Bone marrow (tissue), 2 donors: Measurements from ENCODE around the gene ZNF385A.
A peak's percentile ranks its signal among the peaks of the same experiment; 100 is the strongest.

Source experiments
- DNase-seq, 2 donors: peaks; one replicate each; lab custom pipeline; 2025; lab: John Stamatoyannopoulos, UW

The ZNF385A gene

DNA sequence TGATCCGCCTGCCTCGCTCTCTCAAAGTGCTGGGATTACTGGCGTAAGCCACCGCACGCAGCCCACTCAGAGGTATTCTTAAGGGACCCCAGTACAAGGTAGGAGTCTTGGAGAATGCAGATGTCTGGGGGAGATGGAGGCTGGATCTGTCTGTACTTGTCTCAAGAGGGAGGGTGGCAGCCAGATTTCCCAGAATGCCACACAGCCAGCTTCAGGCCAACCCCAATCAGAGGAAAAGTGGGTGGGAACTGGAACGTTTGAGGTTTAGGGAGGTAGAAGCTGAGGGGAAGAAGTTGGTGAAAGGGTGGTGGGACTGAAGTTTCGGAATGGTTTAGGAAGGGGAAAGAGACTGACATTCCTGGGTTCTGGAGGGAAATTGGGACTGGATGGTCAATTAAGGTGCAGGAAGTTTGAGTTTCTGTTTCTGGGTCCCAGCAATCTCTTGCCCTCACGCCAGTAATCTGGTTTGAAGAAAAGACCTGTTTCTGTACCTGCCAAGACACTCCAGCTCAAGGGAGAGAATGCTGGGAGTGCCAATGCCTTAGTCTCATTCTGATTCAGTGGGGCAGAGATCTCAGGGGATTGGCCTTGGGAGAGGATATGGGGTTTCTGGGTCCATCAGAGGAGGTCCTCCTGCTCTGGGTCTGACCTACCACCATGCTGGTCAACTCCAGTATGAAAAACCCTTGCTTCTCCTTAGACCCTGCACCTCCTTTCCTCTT lies 8.1 kb upstream of the ZNF385A start:
- DNase-seq, result no peak

DNA sequence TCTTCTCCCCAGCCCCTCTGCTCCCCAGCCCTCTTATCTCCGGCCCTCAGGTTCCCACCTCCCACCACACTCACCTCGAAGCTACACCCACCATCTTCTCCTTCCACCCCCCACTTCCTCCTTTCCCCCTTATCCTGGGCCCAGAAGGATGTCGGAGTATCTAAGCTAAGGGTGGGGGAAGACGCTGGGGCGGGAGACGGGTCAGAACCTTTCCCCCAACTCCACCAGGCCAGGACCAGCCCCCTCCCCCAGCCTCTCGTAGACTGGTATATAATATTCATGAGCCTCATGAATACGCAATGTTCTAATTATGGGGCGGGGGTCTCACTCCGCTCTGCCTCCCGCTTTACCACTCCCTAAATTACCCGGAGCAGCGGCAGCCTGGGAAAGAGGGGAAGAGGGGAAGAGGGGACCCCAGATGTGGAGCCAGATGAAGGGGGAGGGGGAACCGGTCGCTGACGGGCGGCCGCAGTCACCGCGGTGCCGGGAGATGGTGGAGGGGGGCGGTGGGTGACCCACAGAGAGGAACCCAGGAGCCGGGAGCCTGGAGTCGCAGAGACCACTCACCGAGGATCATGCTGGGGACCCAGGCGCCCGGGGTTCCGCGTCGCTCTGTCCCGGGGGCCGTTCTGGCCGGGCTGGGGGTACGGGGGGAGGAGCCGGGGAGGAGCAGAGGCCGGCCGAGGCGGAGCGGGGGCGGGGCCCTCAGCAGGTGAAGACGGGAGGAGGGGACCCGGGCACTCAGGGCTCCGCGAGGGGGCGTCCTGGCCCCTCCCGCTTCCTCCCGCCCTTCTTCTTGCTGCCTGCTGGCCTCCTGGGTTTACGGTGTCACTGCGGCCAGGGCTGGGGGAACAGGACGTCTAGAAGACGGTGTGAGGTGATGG lies 6.4 kb upstream of the ZNF385A start:
- DNase-seq, result no peak

DNA sequence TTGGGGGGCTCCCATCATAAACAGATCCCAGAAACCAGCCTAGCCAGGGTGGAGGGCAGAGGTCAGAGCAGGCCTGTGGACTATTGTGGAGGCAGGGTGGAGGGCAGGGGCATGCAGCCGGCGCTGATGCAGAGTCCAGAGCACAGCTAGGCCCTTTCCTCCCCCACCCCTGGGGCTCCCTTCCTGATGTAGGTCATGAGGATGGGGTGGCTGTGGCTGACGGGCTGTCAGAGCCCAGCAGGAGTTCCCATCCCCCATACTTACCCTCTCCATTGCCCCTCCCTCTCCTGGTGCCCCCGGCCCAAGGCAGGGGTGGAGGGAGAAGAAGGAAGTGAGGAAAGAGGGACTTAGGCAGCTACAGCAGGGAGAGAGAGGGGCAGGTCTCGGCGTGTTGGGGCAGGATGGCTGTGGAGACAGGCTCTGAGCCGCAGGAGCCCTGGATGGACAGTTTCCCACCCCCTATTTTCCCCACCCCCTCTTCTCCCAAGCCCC lies 5.7 kb upstream of the ZNF385A start:
- DNase-seq, result no peak

DNA sequence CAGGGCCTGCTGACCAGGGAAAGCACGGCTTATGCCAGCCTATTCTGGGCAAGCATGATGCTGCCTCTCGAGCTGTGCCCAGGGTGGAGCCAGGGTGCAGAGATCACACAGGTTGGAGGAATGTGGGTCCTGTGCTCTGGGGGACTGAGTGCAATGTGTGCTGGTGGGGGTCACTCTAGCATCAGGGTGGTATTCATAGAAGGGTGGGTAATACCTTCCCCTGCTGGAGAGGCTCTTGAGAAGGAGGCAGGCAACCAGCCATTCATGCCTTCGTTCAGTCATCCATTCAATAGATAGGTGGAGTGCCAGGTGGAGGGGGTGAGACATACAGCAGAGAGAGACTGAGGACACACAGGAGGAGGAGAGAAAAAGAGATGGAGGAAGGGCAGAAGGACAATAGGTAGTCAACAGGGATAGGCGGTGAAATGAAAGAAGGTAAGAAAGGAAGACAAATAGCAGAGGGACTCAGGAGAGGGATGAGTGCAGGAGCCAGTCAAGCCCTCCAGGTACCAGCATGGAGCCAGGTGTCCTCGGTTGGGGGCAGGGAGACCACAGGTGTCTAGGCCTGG lies 5.2 kb upstream of the ZNF385A start:
- no peak for DNase-seq

DNA sequence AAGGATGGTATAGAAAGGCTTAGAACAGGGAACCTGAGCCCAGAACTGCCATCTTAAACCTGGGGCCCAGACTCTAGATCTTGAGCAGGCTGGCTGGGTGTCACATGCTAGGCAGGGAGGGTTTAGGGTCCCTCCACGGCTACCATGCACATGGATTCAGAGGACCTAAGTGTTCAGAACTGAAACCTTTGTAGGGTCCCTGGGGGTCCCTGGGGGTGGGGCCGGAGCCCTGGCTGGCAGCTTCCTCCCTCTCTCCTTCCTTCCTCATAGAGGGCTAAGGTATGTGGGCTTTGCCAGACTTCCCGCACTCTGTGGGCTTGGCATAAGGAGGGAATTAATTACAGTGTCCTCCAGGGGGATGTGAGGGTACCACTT lies 4.6 kb upstream of the ZNF385A start:
- no peak for DNase-seq

DNA sequence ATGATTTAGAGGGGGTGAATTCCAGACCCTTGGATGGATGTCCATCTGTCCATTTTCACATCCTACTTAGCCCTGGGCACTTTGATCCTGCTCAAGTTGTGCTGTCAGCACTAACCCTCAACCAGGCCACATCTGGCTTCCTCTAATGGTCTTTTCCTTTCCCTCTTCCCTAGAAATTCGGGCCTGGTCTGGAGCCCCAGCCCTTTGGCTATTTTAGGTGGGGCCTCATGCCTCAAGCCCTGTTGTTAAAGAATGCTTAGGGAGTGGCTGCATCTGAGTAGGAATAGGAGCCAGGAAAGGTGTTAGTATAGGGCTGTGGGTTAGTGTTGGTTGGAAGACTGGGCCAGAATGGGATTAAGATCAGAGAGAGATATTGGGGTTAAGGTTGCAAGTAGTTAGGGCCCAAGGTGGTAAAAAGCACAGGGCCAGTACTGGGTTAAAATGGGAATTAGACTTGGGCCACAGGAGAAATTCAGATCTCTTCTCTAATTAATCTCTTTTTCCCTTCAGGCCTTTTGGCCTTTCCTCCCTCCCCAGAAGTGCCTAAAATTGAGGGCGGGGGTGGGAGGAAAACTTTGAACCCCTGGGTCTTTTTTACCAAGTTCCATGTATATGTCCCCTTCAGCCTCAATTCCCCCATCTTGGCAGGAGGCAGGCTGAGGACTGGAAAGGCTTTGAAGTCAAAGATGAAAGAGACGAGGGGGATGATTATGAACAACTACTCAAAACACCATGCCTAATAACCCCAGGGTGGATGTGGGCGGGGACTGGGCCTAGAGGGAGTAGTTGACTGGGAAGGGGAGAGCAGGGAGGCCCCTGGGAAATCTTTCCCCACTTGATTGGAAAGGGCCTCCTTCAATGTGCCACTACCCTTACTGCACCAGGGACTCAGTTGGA lies 4.0 kb upstream of the ZNF385A start:
- DNase-seq, result no peak

DNA sequence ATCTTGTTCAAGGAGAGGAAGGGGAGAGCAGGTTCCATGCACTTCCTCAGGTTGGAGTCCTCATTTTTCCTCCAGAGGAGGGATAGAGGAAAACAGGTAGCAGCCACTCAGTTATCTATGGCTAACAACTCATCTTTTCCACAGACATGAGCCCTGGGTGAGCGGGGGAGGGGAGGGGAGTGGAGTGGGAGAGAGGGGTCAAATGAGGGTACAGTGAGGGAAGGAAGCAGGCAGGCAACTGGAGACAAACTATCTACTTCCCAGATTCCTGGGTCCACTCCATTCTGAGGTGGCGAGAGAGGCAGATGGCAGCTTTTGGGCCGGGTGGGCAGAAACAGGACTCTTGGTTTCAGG lies 2.6 kb upstream of the ZNF385A start:
- DNase-seq, result no peak

DNA sequence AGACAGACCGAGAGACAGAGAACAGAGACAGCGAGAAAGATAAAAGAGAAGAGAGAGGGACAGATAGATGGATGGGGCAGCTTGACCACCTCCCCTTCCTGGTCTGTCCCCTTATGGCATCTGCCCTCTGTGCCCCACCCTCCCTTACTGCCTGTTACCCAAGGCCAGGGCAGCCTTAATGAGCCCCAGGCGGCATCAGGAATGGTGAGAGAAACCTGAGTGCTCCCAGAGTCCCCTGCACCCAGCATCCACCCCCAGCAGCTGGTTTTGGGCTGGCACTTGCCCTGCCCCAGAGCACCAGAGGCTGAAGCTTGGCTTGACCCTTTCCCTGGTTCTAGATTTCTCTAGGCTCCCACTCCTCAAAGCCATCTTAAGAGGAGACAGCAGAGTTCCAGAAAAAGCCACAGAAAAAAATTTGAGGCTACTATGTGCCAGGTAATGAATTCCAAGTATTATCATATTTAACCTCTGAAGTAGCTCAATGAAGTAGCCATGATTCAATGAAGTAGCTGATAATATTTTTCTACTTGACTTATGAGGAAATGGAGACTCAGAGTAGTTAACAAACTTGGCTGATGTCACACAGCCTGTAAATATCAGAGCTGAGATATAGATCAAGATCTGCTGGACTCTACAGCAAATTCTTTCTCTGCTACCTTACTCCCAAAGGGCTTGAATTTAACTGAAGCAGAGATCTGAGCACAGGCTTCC lies 2.0 kb upstream of the ZNF385A start:
- DNase-seq, result no peak

DNA sequence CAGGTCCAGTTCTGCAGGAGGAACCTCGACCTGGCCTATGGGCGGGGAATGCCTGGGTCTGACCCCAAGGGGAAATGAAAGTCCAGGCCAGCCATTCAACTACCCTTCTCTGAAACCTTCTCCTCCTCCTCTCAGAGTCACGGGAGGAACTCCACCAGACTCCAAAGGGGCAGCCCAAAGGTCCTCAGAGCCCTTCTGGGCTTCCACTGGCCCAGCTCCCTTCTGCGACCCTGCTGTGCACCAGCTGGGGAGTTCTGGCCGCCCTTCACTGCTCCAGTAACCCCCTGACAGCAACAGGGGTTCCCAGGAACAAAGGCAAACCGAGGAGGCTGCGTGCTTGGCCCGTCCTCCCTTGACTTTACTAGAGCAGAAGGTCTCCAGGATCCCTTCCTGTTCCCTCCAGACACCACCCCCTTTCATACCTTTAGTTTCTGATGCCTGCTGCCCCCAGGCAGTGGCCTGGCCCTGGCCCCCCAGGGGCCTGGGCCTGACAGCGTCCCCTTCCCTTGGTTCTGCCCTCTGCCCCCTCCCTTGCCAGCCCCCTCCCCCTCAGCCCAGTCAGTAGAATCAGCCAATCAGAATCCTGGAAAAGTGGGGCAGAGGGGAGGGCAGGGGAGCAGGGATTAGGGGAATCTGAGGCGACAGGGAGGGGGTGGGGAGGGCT lies 850 bp upstream of the ZNF385A start:
- DNase-seq, result peak in 1 of 2 donors; percentile 31

DNA sequence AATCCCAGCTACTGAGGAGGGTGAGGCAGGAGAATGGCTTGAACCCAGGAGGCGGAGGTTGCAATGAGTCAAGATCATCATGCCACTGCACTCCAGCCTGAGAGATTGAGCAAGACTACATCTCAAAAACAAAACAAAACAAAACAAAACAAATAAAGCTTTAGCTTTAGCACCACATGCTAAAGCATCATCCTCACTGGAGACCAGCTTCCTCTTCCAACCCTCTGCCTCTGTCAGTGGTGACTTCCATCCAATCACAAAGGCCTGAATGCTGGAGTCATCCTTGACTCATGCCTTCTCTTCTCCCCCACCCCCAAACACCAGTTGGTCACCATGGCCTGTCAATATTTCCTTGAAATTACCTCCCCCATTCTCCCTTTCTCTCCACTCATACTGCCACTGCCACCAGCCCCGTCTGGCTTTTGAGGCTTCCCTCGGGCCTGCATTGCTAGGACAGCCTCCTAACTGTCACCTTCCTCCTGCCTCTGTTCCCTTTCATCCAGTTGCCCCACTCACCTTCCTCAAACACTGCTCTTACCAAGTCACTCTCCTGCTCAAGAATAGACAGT lies 1.4 kb downstream of the ZNF385A start:
- DNase-seq, result peak; percentile 32 to 57

DNA sequence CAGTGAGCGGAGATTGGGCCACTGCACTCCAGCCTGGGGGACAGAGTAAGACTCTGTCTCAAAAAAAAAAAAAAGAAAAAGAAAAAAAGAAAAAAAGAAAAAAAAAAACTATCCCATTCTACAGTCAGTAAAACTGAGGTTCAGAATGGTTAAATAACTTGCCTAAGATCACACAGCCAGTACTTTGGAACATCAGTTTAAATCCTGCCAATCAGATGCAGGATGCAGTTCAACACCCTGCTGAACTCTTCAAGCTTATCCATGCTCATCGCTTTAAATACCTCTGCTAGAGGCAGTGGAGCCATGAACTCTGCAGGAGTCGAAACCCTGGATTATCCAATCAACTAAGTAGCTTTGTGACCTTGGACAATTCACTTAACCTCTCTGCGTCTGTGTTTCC lies 3.4 kb downstream of the ZNF385A start:
- DNase-seq, result no peak

DNA sequence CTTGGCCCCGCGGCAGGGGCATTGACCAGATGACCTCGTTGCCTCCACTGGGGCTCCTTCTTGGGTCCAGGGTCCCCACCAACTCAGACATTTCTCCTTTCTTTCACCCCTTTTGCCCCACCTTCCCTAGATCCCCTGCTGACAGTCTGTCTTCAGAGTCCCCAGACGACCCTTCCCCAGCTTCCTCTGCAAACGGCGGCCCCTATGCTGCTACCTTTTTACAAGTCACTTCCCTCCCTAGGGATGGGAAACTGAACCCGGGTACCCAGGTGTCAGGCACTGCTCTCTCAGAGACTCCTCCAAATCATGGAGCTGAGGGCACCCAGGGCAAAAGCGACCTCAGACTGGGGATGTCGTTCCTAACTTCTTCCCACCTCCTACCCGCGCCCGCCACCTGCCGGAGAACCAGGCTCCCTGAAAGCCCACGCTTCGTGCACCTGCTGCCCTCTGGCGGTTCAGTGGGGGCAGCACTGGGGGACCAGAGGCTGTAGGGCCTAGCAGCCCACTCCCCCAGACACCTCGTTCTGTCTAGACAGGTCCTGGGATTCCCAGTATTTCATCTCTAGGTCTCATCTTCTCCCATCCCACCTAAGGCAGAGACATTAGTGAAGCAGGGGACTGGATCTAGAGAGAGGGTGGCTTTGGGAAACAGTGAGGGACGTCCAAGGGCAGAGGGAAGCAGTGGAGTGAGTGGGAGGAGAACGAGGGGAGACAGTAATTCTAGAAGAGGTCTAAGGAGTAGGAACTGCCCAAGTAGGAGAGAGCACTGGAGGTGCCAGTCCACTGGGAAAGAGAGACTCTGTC lies 4.9 kb downstream of the ZNF385A start:
- DNase-seq, result peak; percentile 68 to 76

DNA sequence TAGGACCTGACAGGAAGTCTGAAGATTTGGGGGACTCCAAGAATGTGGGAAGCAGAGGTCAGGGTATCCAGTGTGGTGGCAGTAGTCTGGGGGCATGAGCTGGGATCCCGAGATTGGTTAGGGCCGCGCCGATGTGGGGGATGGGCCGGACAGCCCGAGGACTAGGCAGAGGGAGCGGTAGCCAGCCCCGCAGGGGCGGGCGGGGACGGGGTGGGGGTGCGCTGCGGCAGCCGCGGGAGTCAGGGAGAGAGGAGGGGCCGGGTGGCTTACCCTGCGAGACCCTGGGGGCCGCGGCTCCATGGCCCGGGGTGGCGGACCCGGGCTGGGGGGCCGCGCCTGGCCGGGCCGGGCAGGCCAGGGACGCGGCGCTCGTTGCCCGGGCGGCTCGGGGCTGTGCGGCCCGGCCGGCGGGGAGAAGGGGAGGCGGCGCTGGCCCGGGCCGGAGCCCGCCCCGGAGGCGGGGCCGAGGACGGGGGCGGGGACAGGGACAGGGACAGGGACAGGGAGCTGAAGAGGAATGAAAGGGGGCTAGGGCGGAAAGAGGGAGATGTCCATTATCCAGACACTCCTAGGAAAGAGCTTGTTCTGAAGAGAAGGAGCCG lies 5.6 kb downstream of the ZNF385A start:
- DNase-seq, result no peak

DNA sequence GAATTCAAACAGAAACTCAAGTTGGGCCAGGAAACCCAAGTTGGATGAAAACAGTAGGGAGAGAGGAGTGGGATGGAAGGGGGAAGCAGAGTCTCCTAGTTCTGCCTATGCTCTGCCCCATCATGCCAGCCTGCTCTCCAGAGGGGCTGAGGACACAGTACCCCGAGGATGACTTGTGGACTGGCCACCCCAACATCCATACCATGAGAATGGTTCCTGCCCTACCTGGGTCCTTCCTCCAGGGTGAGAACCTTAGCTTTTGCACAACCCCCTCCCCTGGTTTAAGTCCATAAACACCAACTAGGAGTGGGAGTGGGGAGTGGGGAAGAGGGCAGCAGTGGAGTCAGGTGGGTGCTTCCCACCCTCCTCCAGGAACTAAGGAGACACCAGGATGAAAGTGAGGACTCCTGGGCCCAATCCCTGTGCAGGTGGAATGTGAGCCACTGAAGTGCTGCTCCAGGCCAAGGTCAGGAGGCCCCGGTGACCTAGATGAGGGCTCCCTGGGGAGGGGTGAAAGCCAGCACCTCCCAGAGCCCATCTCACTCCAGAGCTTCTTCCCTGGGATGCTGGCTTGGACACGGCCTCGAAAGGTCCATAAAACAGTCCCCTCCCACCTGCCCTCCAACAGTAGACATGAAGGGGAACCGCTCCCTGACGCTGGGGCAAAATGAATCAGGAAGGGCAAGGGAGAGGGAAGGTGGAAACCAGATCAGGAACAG lies 6.6 kb downstream of the ZNF385A start:
- DNase-seq, result no peak

DNA sequence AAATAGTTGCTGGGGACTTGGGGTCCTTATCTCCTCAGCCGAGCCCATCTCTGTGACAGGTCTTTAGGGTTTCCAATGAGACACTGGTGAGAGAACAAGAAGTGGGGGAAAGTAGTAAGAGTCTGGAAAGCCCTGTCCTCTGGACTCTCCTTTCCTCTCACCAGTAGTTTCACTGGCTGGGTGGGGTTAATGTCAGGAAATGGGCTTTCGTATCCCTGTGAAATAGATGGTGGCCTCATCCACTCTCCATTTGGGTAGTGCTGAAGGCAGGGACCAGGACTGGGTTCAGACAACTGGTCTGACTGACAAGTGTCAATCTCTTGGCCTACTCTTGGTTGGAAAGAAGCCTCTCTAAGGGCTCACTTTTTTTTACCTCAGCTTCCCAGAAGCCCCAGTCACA lies 7.5 kb downstream of the ZNF385A start:
- no peak for DNase-seq

DNA sequence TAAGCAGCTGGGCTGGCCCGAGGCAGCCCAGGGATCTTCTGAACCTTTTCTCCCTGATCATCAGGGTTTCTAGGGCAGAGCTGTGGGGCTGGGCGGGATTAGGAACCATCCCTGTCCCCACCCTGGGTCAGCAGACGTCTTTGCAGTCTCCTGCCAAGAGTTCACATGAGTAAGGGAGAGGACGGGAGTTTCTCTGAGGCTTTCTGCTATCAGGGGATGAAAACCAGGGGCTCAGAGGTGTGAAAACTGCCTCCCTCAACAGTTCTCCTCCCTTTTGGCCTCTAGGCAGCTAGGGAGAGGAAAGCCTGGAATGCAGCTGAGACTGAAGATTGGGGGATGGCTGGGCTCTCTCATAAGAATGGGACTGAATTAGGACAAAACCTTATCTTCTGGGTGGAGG lies 7.9 kb downstream of the ZNF385A start:
- no peak for DNase-seq

DNA sequence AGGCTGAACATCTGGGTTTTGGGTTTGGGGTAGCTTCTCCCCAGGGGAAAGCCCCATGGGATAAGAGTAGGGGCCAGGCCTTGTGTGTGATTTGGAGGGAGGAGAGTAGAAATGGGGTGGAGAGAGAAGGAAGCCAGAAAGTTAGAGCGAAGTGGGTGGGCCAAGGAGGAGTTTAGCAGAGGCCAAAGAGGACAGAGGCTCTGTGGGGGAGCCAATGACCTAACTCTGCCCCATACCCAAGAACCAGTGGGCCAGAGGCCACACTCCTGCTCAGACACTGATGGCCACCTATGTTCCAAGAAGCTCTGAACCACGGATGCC lies 9.3 kb downstream of the ZNF385A start:
- no peak for DNase-seq

DNA sequence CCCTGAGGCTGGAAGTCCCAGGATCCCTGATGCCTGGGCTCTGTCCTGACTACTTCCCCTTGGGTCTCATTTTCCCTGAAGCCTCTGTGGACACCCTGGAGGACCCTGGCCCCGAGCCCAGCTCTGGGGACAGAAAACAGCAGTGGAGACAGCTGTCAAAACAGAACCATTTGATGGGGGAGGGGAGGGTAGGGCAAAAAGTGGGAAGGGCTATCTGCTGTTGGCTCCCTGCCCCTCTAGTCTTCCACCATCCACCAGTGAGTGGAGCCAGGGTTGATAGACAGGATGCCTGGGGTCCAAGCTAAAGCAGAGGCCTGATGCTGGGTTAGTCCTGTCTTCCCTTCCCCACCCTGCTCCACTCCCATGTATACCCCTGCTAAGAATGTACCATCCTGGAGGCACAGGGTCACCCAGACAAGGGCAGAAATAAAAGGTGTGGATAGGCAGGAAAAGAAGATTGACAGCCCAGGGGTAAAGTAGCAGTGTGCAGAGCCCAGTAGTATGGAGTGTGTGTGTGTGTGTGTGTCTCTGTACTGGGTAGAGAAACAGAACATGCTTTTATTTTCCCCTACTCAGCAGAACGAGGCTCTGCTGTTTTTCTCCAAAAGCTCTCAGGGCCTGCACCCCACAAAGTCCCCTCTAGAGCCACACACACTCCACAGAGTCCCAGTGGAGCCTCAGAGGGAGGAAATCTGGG lies 9.8 kb downstream of the ZNF385A start:
- DNase-seq, result no peak
